HepG2 (cell line): ENCODE measurements around the gene LAG3. TPM values are rescaled to one million over a fixed set of nuclear protein-coding genes. Genes with fewer than 3 reads are reported as not detected.

ENCODE experiments used
- EHMT2 ChIP-seq: fragments of 200-600 bp; sonication (generic); IDR thresholded peaks from 2 replicates; pipeline ENCODE4 v1.7.0; 2017; ENCODE audit warnings: antibody characterized with exemption, low read depth, low read length, borderline replicate concordance
- ESRRA ChIP-seq: sonication (generic); formaldehyde crosslinking; IDR thresholded peaks from 2 replicates; pipeline ENCODE4 v1.5.1; 2020; ENCODE audit warnings: mild to moderate bottlenecking, low read depth, missing genetic modification reagents
- HOXA9 ChIP-seq: sonication (generic); formaldehyde crosslinking; IDR thresholded peaks from 2 replicates; pipeline ENCODE4 v1.8.1; 2022; ENCODE audit warnings: missing genetic modification reagents, mild to moderate bottlenecking, moderate library complexity, borderline replicate concordance
- JDP2 ChIP-seq: sonication (generic); formaldehyde crosslinking; IDR thresholded peaks from 2 replicates; pipeline ENCODE4 v1.8.1; 2022; ENCODE audit warnings: missing genetic modification reagents, borderline replicate concordance
- KDM2A ChIP-seq: sonication (generic); formaldehyde crosslinking; IDR thresholded peaks from 2 replicates; pipeline ENCODE4 v1.4.0; 2020; ENCODE audit warnings: low read depth, missing genetic modification reagents, borderline replicate concordance
- KDM5A ChIP-seq: fragments of 200-600 bp; sonication (generic); IDR thresholded peaks from 2 replicates; pipeline ENCODE4 v1.7.0; 2018; ENCODE audit warnings: antibody characterized with exemption, mild to moderate bottlenecking, low read length, borderline replicate concordance
- KLF16 ChIP-seq, 2 experiments: sonication (generic) in 1 of 2; formaldehyde crosslinking in 1 of 2; IDR thresholded peaks; 2 replicates each; pipeline versions ENCODE4 v1.6.1 to v1.8.0; 2016 to 2023; ENCODE audit warnings: missing genetic modification reagents in 2 of 2, missing compliant biosample characterization in 1 of 2
- SMARCE1 ChIP-seq: fragments of 450-650 bp; IDR thresholded peaks from 2 replicates; pipeline ENCODE4 v1.6.1; 2017; ENCODE audit warnings: borderline replicate concordance
- SPEN ChIP-seq: sonication (generic); formaldehyde crosslinking; IDR thresholded peaks from 2 replicates; pipeline ENCODE4 v1.5.1; 2020; ENCODE audit warnings: low read depth, mild to moderate bottlenecking, missing genetic modification reagents
- THYN1 ChIP-seq: sonication (generic); formaldehyde crosslinking; IDR thresholded peaks from 2 replicates; pipeline ENCODE4 v1.8.1; 2023; ENCODE audit warnings: low read depth, mild to moderate bottlenecking, moderate library complexity, missing genetic modification reagents, borderline replicate concordance
- ZBTB7B ChIP-seq: sonication (generic); formaldehyde crosslinking; IDR thresholded peaks from 2 replicates; pipeline ENCODE4 v1.4.0; 2020; ENCODE audit warnings: missing genetic modification reagents
- ZMYM2 ChIP-seq: sonication (generic); formaldehyde crosslinking; IDR thresholded peaks from 2 replicates; pipeline ENCODE4 v1.8.0; 2022; ENCODE audit warnings: mild to moderate bottlenecking, missing genetic modification reagents
- ZNF143 ChIP-seq: sonication (generic); formaldehyde crosslinking; IDR thresholded peaks from 2 replicates; pipeline ENCODE4 v1.4.0; 2020; ENCODE audit warnings: missing genetic modification reagents
- ZNF20 ChIP-seq: sonication (generic); formaldehyde crosslinking; IDR thresholded peaks from 2 replicates; pipeline ENCODE4 v1.4.0; 2020; ENCODE audit warnings: mild to moderate bottlenecking, moderate library complexity, missing genetic modification reagents
- ZNF234 ChIP-seq: sonication (generic); formaldehyde crosslinking; conservative IDR thresholded peaks from 2 replicates; pipeline ENCODE4 v1.5.1; 2020; ENCODE audit warnings: mild to moderate bottlenecking, missing genetic modification reagents
- ZNF530 ChIP-seq: sonication (generic); formaldehyde crosslinking; IDR thresholded peaks from 2 replicates; pipeline ENCODE4 v1.5.0; 2020; ENCODE audit warnings: low read depth, mild to moderate bottlenecking, missing genetic modification reagents
- ZSCAN21 ChIP-seq: sonication (generic); formaldehyde crosslinking; IDR thresholded peaks from 2 replicates; pipeline ENCODE4 v1.8.0; 2022; ENCODE audit warnings: mild to moderate bottlenecking, missing genetic modification reagents, moderate library complexity, borderline replicate concordance
- polyA plus RNA-seq, 8 experiments: library from polyadenylated mRNA; depleted of rRNA in 3 of 8; stranded (reverse) in 7 of 8; unstranded in 1 of 8; fragments of >200 nt; fragmentation: Illumina TruSeq in 4 of 8; extraction: Trizol in 4 of 8; gene quantifications; 2 replicates each; pipeline versions ENCODE4 v1.2.1 to v1.2.3, GENCODE V29; 2011 to 2016; ENCODE audit warnings: low read depth in 4 of 8, missing spikeins in 1 of 8, mixed read lengths in 1 of 8; ENCODE audit not compliant: insufficient read depth in 1 of 8
- total RNA-seq, 5 experiments: library from RNA; depleted of rRNA; stranded (reverse); fragments of >200 nt; fragmentation: Illumina TruSeq; extraction: Trizol; gene quantifications; 2 replicates each; pipeline ENCODE4 v1.2.3, GENCODE V29; 2016; ENCODE audit warnings: low read depth in 1 of 5
- TF ChIP-seq, protein P1 (sequence below): sonication (generic); formaldehyde crosslinking; IDR thresholded peaks from 2 replicates; pipeline ENCODE4 v1.4.0; 2020; ENCODE audit warnings: missing genetic modification reagents, mild to moderate bottlenecking, borderline replicate concordance
- TF ChIP-seq, protein P2 (sequence below), 2 experiments: IDR thresholded peaks; 2 replicates each; pipeline ENCODE4 v1.6.1; 2011 to 2012; ENCODE audit warnings: low read length in 2 of 2, borderline replicate concordance in 1 of 2, low read depth in 1 of 2, mild to moderate bottlenecking in 1 of 2, moderate library complexity in 1 of 2

Gene LAG3
- total and polyA plus RNA-seq, 2 of the 13 experiments (the other 11 are each of a cell fraction or from before 2014, with no cell fraction given), result 0.11 to 0.26 TPM

DNA sequence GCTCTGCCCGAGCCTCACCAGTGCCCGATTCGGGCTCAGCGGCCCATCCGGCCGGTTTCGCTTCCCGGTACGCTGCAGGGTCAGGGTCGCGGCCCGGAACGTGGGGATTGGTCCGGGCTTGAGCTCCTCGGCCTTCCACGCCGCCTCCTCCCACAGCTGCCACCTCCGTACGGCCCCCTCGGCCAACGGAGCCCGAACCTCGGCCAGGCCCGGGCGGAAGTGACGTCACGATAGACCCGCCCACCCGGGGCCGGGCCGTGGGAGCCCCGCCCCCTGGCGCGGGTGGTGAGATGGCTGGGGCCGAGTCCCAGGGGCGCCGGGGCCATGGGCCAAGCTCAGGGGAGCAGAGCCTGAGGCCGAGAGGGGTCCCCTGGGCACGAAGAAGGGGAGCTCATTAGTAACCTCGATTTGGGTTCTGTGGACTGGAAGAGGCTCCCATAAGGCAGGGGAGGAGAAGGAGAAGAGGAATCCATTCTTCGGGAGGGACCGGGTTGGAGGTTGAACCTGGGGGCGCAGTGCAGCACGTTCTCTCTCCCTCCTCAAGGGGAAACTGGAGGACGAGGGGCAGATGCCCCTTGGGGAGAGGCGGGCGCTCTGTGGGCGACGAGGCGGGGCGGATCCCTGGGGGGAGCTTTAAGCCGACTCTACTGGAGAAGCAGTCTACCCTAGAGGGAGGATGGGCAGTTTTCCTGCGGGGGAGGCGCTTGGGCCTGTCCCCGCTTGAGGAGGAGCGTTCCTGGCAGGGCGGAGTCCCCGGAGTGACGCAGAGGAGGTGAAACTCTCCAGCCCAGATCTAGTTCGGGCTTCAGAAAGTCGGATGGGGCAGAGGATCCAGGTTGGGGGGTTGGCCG is 19.2 kb upstream of the LAG3 start, which contains the start of gene MLF2 (continued):
- peak; percentile 88; the same call in 1 of the 2 replicates for TF ChIP-seq SPEN
- no peak for TF ChIP-seq THYN1 (CRISPR knock-in tag)
- peak; percentile 44; the same call in 1 of the 2 replicates for TF ChIP-seq ZNF143 (CRISPR knock-in tag)
- TF ChIP-seq KDM2A, result peak; percentile 50
- TF ChIP-seq ZMYM2 (CRISPR knock-in tag), result no peak
- peak; percentile 41; the same call in 1 of the 2 replicates for TF ChIP-seq ZBTB7B
- TF ChIP-seq EHMT2, result no peak
- TF ChIP-seq KLF16 (CRISPR knock-in tag; IDR thresholded peaks at IDR 0.05), result peak in 1 of 2 experiments; percentile 26; a peak in 2 of 4 replicates
- TF ChIP-seq ZNF20 (CRISPR knock-in tag), result no peak
- TF ChIP-seq HOXA9 (CRISPR knock-in tag), result no peak
- TF ChIP-seq JDP2 (CRISPR knock-in tag), result no peak
- TF ChIP-seq ZNF530 (CRISPR knock-in tag), result no peak
- TF ChIP-seq ZNF234 (CRISPR knock-in tag), result no peak
- TF ChIP-seq ZSCAN21 (CRISPR knock-in tag), result no peak
- peak; percentile 85; the same call in 1 of the 2 replicates for TF ChIP-seq KDM5A
- TF ChIP-seq SMARCE1, result no peak
- peak; percentile 8; the same call in 1 of the 2 replicates for TF ChIP-seq ESRRA
- TF ChIP-seq, protein P1, sequence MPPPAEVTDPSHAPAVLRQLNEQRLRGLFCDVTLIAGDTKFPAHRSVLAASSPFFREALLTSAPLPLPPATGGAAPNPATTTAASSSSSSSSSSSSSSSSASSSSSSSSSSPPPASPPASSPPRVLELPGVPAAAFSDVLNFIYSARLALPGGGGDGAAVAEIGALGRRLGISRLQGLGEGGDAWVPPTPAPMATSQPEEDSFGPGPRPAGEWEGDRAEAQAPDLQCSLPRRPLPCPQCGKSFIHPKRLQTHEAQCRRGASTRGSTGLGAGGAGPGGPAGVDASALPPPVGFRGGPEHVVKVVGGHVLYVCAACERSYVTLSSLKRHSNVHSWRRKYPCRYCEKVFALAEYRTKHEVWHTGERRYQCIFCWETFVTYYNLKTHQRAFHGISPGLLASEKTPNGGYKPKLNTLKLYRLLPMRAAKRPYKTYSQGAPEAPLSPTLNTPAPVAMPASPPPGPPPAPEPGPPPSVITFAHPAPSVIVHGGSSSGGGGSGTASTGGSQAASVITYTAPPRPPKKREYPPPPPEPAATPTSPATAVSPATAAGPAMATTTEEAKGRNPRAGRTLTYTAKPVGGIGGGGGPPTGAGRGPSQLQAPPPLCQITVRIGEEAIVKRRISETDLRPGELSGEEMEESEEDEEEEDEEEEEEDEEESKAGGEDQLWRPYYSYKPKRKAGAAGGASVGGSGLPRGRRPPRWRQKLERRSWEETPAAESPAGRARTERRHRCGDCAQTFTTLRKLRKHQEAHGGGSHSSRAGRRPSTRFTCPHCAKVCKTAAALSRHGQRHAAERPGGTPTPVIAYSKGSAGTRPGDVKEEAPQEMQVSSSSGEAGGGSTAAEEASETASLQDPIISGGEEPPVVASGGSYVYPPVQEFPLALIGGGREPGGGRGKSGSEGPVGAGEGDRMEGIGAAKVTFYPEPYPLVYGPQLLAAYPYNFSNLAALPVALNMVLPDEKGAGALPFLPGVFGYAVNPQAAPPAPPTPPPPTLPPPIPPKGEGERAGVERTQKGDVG, result peak; percentile 63; the same call in 1 of the 2 replicates
- TF ChIP-seq, protein P2, sequence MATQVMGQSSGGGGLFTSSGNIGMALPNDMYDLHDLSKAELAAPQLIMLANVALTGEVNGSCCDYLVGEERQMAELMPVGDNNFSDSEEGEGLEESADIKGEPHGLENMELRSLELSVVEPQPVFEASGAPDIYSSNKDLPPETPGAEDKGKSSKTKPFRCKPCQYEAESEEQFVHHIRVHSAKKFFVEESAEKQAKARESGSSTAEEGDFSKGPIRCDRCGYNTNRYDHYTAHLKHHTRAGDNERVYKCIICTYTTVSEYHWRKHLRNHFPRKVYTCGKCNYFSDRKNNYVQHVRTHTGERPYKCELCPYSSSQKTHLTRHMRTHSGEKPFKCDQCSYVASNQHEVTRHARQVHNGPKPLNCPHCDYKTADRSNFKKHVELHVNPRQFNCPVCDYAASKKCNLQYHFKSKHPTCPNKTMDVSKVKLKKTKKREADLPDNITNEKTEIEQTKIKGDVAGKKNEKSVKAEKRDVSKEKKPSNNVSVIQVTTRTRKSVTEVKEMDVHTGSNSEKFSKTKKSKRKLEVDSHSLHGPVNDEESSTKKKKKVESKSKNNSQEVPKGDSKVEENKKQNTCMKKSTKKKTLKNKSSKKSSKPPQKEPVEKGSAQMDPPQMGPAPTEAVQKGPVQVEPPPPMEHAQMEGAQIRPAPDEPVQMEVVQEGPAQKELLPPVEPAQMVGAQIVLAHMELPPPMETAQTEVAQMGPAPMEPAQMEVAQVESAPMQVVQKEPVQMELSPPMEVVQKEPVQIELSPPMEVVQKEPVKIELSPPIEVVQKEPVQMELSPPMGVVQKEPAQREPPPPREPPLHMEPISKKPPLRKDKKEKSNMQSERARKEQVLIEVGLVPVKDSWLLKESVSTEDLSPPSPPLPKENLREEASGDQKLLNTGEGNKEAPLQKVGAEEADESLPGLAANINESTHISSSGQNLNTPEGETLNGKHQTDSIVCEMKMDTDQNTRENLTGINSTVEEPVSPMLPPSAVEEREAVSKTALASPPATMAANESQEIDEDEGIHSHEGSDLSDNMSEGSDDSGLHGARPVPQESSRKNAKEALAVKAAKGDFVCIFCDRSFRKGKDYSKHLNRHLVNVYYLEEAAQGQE (IDR thresholded peaks at IDR 0.05; ENCODE audit: borderline replicate concordance in 1 of 2, low read depth in 1 of 2, low read length in 2 of 2), result no peak
